ENCODE data around the gene SKAP1. TPM values are rescaled to one million over a fixed set of nuclear protein-coding genes. Genes with fewer than 3 reads are reported as not detected.

Gene SKAP1
- total RNA-seq, 4 donors from 2014 or later, result not detected

- peaks cover 8 to 9% of the 10 kb centered on the region in 2 donors for H3K4me1 ChIP-seq
- peak overlapping the region in 1 of 4 donors; percentile 27 for H3K4me3 ChIP-seq
- in situ Hi-C loops (cut with MboI; ENCODE audit: low sequenced_read_pairs in 4 of 4), result no loop called here
- ATAC-seq (no peak), DNase-seq (no peak)
- peak overlapping the region in 2 of 4 donors; percentile 14 to 33 for H3K27ac ChIP-seq
- intact Hi-C loops (cut with DNase I; ENCODE audit: low total_unique reads), result no loop called here
- H3K9me3 ChIP-seq, result no peaks in the 10 kb centered on the region
- H3K36me3 ChIP-seq, result no peaks in the 10 kb centered on the region
- no peak for TF ChIP-seq POLR2A (IDR thresholded peaks at IDR 0.05)
- TF ChIP-seq CTCF (IDR thresholded peaks at IDR 0.05 in 4 of 5, conservative IDR thresholded peaks at IDR 0.05 in 1 of 5), result no peak
- no peaks in the 10 kb centered on the region for H3K27me3 ChIP-seq
Observed at GRCh38 chr17:48295362-48296288, 134.4 kb downstream of the SKAP1 start.

GRCh38 chr17:48294806-48295361 lies 135.1 kb downstream of the SKAP1 start:
- H3K27me3 ChIP-seq, result no peaks in the 10 kb centered on the region
- in situ Hi-C loops (cut with MboI; ENCODE audit: low sequenced_read_pairs in 4 of 4), result no loop called here
- ATAC-seq, result no peak
- no peaks in the 10 kb centered on the region for H3K9me3 ChIP-seq
- peak overlapping the region in 2 of 4 donors; percentile 14 to 33 for H3K27ac ChIP-seq
- H3K4me1 ChIP-seq, result peaks cover 8 to 9% of the 10 kb centered on the region in 2 donors
- intact Hi-C loops (cut with DNase I; ENCODE audit: low total_unique reads), result no loop called here
- no peak for DNase-seq
- no peaks in the 10 kb centered on the region for H3K36me3 ChIP-seq
- peak overlapping the region in 1 of 4 donors; percentile 27 for H3K4me3 ChIP-seq
- TF ChIP-seq POLR2A (IDR thresholded peaks at IDR 0.05), result no peak
- no peak for TF ChIP-seq CTCF (IDR thresholded peaks at IDR 0.05 in 4 of 5, conservative IDR thresholded peaks at IDR 0.05 in 1 of 5)

GRCh38 chr17:48294020-48294805 lies 135.8 kb downstream of the SKAP1 start:
- Histone ChIP-seq H3K9me3 (no peaks in the 10 kb centered on the region), H3K4me1 (peaks cover 8 to 9% of the 10 kb centered on the region in 2 donors), H3K27ac (peak overlapping the region in 1 of 4 donors; percentile 33), H3K36me3 (no peaks in the 10 kb centered on the region), H3K4me3 (no peak overlapping the region), H3K27me3 (no peaks in the 10 kb centered on the region)
- in situ Hi-C loops (cut with MboI; ENCODE audit: low sequenced_read_pairs in 4 of 4), result no loop called here
- TF ChIP-seq CTCF (IDR thresholded peaks at IDR 0.05 in 4 of 5, conservative IDR thresholded peaks at IDR 0.05 in 1 of 5) (no peak), POLR2A (IDR thresholded peaks at IDR 0.05) (no peak)
- DNase-seq, result no peak
- ATAC-seq, result no peak
- intact Hi-C loops (cut with DNase I; ENCODE audit: low total_unique reads), result no loop called here

GRCh38 chr17:48293319-48294019 lies 136.5 kb downstream of the SKAP1 start:
- TF ChIP-seq POLR2A (IDR thresholded peaks at IDR 0.05), result no peak
- TF ChIP-seq CTCF (IDR thresholded peaks at IDR 0.05 in 4 of 5, conservative IDR thresholded peaks at IDR 0.05 in 1 of 5), result no peak
- no peak for DNase-seq
- no peaks in the 10 kb centered on the region for H3K27me3 ChIP-seq
- peaks cover 8 to 9% of the 10 kb centered on the region in 2 donors for H3K4me1 ChIP-seq
- H3K4me3 ChIP-seq, result no peak overlapping the region
- ATAC-seq, result no peak
- H3K36me3 ChIP-seq, result no peaks in the 10 kb centered on the region
- intact Hi-C loops (cut with DNase I; ENCODE audit: low total_unique reads), result no loop called here
- no peaks in the 10 kb centered on the region for H3K9me3 ChIP-seq
- in situ Hi-C loops (cut with MboI; ENCODE audit: low sequenced_read_pairs in 4 of 4), result no loop called here
- no peak overlapping the region for H3K27ac ChIP-seq

Measured in gastrocnemius medialis (tissue), 4 donors.